ENCODE measurements around the gene DTNBP1. TPM values are rescaled to one million over a fixed set of nuclear protein-coding genes. Genes with fewer than 3 reads are reported as not detected.

Gene DTNBP1
- total and polyA plus RNA-seq, 2 of the 13 experiments (the other 11 are each of a cell fraction or from before 2014, with no cell fraction given): 6.6 to 19.1 TPM

- TF ChIP-seq, protein P1, sequence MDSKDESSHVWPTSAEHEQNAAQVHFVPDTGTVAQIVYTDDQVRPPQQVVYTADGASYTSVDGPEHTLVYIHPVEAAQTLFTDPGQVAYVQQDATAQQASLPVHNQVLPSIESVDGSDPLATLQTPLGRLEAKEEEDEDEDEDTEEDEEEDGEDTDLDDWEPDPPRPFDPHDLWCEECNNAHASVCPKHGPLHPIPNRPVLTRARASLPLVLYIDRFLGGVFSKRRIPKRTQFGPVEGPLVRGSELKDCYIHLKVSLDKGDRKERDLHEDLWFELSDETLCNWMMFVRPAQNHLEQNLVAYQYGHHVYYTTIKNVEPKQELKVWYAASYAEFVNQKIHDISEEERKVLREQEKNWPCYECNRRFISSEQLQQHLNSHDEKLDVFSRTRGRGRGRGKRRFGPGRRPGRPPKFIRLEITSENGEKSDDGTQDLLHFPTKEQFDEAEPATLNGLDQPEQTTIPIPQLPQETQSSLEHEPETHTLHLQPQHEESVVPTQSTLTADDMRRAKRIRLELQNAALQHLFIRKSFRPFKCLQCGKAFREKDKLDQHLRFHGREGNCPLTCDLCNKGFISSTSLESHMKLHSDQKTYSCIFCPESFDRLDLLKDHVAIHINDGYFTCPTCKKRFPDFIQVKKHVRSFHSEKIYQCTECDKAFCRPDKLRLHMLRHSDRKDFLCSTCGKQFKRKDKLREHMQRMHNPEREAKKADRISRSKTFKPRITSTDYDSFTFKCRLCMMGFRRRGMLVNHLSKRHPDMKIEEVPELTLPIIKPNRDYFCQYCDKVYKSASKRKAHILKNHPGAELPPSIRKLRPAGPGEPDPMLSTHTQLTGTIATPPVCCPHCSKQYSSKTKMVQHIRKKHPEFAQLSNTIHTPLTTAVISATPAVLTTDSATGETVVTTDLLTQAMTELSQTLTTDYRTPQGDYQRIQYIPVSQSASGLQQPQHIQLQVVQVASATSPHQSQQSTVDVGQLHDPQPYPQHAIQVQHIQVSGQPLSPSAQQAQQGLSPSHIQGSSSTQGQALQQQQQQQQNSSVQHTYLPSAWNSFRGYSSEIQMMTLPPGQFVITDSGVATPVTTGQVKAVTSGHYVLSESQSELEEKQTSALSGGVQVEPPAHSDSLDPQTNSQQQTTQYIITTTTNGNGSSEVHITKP (CRISPR knock-in tag; IDR thresholded peaks at IDR 0.05; ENCODE audit: low read depth): 0 out of 2 replicates have a peak, but pooled peaks have one; percentile 37
- TF ChIP-seq DPF2 (CRISPR knock-in tag; IDR thresholded peaks at IDR 0.05; ENCODE audit: borderline replicate concordance, low read depth): no peak
- 0 out of 2 replicates have a peak, but pooled peaks have one; percentile 49 for TF ChIP-seq ZBTB3 (CRISPR knock-in tag; IDR thresholded peaks at IDR 0.05; ENCODE audit: borderline replicate concordance, low read depth)
- peak; percentile 82 for TF ChIP-seq ZNF747 (CRISPR knock-in tag; IDR thresholded peaks at IDR 0.05; ENCODE audit: borderline replicate concordance)
- TF ChIP-seq CENPX (CRISPR knock-in tag; IDR thresholded peaks at IDR 0.05): no peak
- TF ChIP-seq, protein P2, sequence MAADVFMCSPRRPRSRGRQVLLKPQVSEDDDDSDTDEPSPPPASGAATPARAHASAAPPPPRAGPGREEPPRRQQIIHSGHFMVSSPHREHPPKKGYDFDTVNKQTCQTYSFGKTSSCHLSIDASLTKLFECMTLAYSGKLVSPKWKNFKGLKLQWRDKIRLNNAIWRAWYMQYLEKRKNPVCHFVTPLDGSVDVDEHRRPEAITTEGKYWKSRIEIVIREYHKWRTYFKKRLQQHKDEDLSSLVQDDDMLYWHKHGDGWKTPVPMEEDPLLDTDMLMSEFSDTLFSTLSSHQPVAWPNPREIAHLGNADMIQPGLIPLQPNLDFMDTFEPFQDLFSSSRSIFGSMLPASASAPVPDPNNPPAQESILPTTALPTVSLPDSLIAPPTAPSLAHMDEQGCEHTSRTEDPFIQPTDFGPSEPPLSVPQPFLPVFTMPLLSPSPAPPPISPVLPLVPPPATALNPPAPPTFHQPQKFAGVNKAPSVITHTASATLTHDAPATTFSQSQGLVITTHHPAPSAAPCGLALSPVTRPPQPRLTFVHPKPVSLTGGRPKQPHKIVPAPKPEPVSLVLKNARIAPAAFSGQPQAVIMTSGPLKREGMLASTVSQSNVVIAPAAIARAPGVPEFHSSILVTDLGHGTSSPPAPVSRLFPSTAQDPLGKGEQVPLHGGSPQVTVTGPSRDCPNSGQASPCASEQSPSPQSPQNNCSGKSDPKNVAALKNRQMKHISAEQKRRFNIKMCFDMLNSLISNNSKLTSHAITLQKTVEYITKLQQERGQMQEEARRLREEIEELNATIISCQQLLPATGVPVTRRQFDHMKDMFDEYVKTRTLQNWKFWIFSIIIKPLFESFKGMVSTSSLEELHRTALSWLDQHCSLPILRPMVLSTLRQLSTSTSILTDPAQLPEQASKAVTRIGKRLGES (CRISPR knock-in tag; IDR thresholded peaks at IDR 0.05; ENCODE audit: borderline replicate concordance): no peak; the same call in 1 of the 2 replicates
- TF ChIP-seq SP140L (CRISPR knock-in tag; IDR thresholded peaks at IDR 0.05; ENCODE audit: borderline replicate concordance): no peak
- no peak; the same call in 1 of the 2 replicates for TF ChIP-seq NKX3-1 (CRISPR knock-in tag; IDR thresholded peaks at IDR 0.05)
- TF ChIP-seq KLF11 (CRISPR knock-in tag; IDR thresholded peaks at IDR 0.05): no peak
- TF ChIP-seq GFI1 (CRISPR knock-in tag; IDR thresholded peaks at IDR 0.05; ENCODE audit: borderline replicate concordance): peak; percentile 77; the same call in 1 of the 2 replicates
- no peak for TF ChIP-seq NCOA2 (CRISPR knock-in tag; IDR thresholded peaks at IDR 0.05)
- TF ChIP-seq ZNF891 (CRISPR knock-in tag; IDR thresholded peaks at IDR 0.05): no peak
- TF ChIP-seq ZC3H4 (CRISPR knock-in tag; IDR thresholded peaks at IDR 0.05; ENCODE audit: borderline replicate concordance): no peak
- no peak for TF ChIP-seq RFX1 (IDR thresholded peaks at IDR 0.05)
- TF ChIP-seq ZNF878 (CRISPR knock-in tag; IDR thresholded peaks at IDR 0.05): no peak; the same call in 1 of the 2 replicates
- TF ChIP-seq FOXC1 (CRISPR knock-in tag; IDR thresholded peaks at IDR 0.05; ENCODE audit: borderline replicate concordance): peak; percentile 79; the same call in 1 of the 2 replicates
- TF ChIP-seq ZNF703 (CRISPR knock-in tag; IDR thresholded peaks at IDR 0.05; ENCODE audit: borderline replicate concordance): no peak
- TF ChIP-seq NFATC3 (CRISPR knock-in tag; IDR thresholded peaks at IDR 0.05): no peak
- TF ChIP-seq MXD1 (CRISPR knock-in tag; IDR thresholded peaks at IDR 0.05): peak; percentile 81
- peak; percentile 57; the same call in 1 of the 2 replicates for TF ChIP-seq ZNF263 (CRISPR knock-in tag; IDR thresholded peaks at IDR 0.05)
Observed at GRCh38 chr6:15662326-15663129, at the start of gene DTNBP1 (continued).

Measured in HepG2 (cell line).